NB4 (cell line): ENCODE data around the gene MXRA7.

Experiments used
- CTCF ChIP-seq: IDR thresholded peaks from one replicate; pipeline ENCODE4 v1.5.1; 2012; ENCODE audit warnings: low read depth, low read length
- MAX ChIP-seq: IDR thresholded peaks from 2 replicates; pipeline ENCODE4 v1.6.1; 2011; ENCODE audit warnings: low read depth, low read length
- POLR2A ChIP-seq: IDR thresholded peaks from 2 replicates; pipeline ENCODE4 v1.6.1; 2011; ENCODE audit warnings: mild to moderate bottlenecking; ENCODE audit not compliant: insufficient read length; ENCODE audit errors: extremely low read depth

GRCh38 chr17:76654408-76654807 lies 56.4 kb downstream of the MXRA7 start:
- no peak for TF ChIP-seq CTCF
- TF ChIP-seq POLR2A, result no peak
- no peak for TF ChIP-seq MAX
